ENCODE results near the gene NRTN. TPM values are rescaled to one million over a fixed set of nuclear protein-coding genes. Genes with fewer than 3 reads are reported as not detected.

Gene NRTN
- polyA plus RNA-seq, 1 donor (not counting 4 experiments of a cell fraction or from before 2014, with no cell fraction given): not detected

- Histone ChIP-seq H4K20me1 (ENCODE audit: control insufficient read depth, extremely low read depth, insufficient read depth, low read length) (no peaks in the 10 kb centered on the region), H3K27ac (ENCODE audit: control insufficient read depth, insufficient read depth, low read length) (no peak overlapping the region), H3K36me3 (ENCODE audit: control insufficient read depth in 2 of 2, extremely low read depth in 1 of 2, insufficient read depth in 2 of 2, low read length in 2 of 2) (peaks cover 24 to 48% of the 10 kb centered on the region in 2 experiments), H3K9me3 (ENCODE audit: control insufficient read depth, low read depth, low read length) (no peaks in the 10 kb centered on the region), H3K27me3 (ENCODE audit: control insufficient read depth, extremely low read depth, insufficient read depth, low read length) (no peaks in the 10 kb centered on the region), H2AFZ (ENCODE audit: control insufficient read depth, low read length) (no peak overlapping the region), H3K79me2 (ENCODE audit: control insufficient read depth, insufficient read depth, low read length) (peaks cover 7% of the 10 kb centered on the region), H3K9ac (ENCODE audit: control insufficient read depth, extremely low read depth, insufficient read depth, low read length) (no peak overlapping the region), H3K9me1 (ENCODE audit: control insufficient read depth, extremely low read depth, insufficient read depth, low read length) (no peaks in the 10 kb centered on the region), H3K4me3 (ENCODE audit: control insufficient read depth in 2 of 3, extremely low read depth in 1 of 3, insufficient read depth in 2 of 3, low read depth in 1 of 3, low read length in 3 of 3) (no peak overlapping the region), H3K4me1 (ENCODE audit: control insufficient read depth, extremely low read depth, insufficient read depth, low read length) (peaks cover 12% of the 10 kb centered on the region), H3K4me2 (ENCODE audit: control insufficient read depth, extremely low read depth, insufficient read depth, low read depth, low read length) (no peak overlapping the region)
- TF ChIP-seq EZH2 (IDR thresholded peaks at IDR 0.05; ENCODE audit: low read length) (no peak), CTCF (optimal IDR thresholded peaks at IDR 0.05 in 1 of 3, IDR thresholded peaks at IDR 0.05 in 1 of 3, conservative IDR thresholded peaks at IDR 0.05 in 1 of 3; ENCODE audit: extremely low read depth in 1 of 3, insufficient read depth in 2 of 3, low read length in 3 of 3) (no peak)
- FAIRE-seq (no peak), DNase-seq (ENCODE audit: low read depth, low spot score) (no peak)
- dilution Hi-C loops (cut with MboI; ENCODE audit: extremely low pct_ligation_motif_present, low sequenced_read_pairs): no loop called here
Measured at GRCh38 chr19:5787409-5788182, 17.3 kb upstream of the NRTN start.

- no peak for FAIRE-seq
- no peaks in the 10 kb centered on the region for H4K20me1 ChIP-seq (ENCODE audit: control insufficient read depth, extremely low read depth, insufficient read depth, low read length)
- H3K4me3 ChIP-seq (ENCODE audit: control insufficient read depth in 2 of 3, extremely low read depth in 1 of 3, insufficient read depth in 2 of 3, low read depth in 1 of 3, low read length in 3 of 3): no peak overlapping the region
- H3K27me3 ChIP-seq (ENCODE audit: control insufficient read depth, extremely low read depth, insufficient read depth, low read length): no peaks in the 10 kb centered on the region
- H3K79me2 ChIP-seq (ENCODE audit: control insufficient read depth, insufficient read depth, low read length): peaks cover 7% of the 10 kb centered on the region
- H3K9me3 ChIP-seq (ENCODE audit: control insufficient read depth, low read depth, low read length): no peaks in the 10 kb centered on the region
- peaks cover 12% of the 10 kb centered on the region for H3K4me1 ChIP-seq (ENCODE audit: control insufficient read depth, extremely low read depth, insufficient read depth, low read length)
- H3K9ac ChIP-seq (ENCODE audit: control insufficient read depth, extremely low read depth, insufficient read depth, low read length): no peak overlapping the region
- no peak for TF ChIP-seq EZH2 (IDR thresholded peaks at IDR 0.05; ENCODE audit: low read length)
- TF ChIP-seq CTCF (optimal IDR thresholded peaks at IDR 0.05 in 1 of 3, IDR thresholded peaks at IDR 0.05 in 1 of 3, conservative IDR thresholded peaks at IDR 0.05 in 1 of 3; ENCODE audit: extremely low read depth in 1 of 3, insufficient read depth in 2 of 3, low read length in 3 of 3): no peak
- H3K9me1 ChIP-seq (ENCODE audit: control insufficient read depth, extremely low read depth, insufficient read depth, low read length): no peaks in the 10 kb centered on the region
- no peak for DNase-seq (ENCODE audit: low read depth, low spot score)
- dilution Hi-C loops (cut with MboI; ENCODE audit: extremely low pct_ligation_motif_present, low sequenced_read_pairs): no loop called here
- H3K4me2 ChIP-seq (ENCODE audit: control insufficient read depth, extremely low read depth, insufficient read depth, low read depth, low read length): no peak overlapping the region
- no peak overlapping the region for H3K27ac ChIP-seq (ENCODE audit: control insufficient read depth, insufficient read depth, low read length)
- no peak overlapping the region for H2AFZ ChIP-seq (ENCODE audit: control insufficient read depth, low read length)
- peaks cover 24 to 48% of the 10 kb centered on the region in 2 experiments for H3K36me3 ChIP-seq (ENCODE audit: control insufficient read depth in 2 of 2, extremely low read depth in 1 of 2, insufficient read depth in 2 of 2, low read length in 2 of 2)
Measured at GRCh38 chr19:5788422-5788821, 16.4 kb upstream of the NRTN start.

Data from keratinocyte (primary cell).